GM20000 (cell line): ENCODE results near the gene MYO19.
A peak's percentile ranks its signal among the peaks of the same experiment; 100 is the strongest.

ENCODE experiments used
- DNase-seq: peaks from one replicate; pipeline ENCODE4 v3.0.0; 2012; ENCODE audit warnings: low spot score
- TF ChIP-seq, protein P1 (sequence below): IDR thresholded peaks from 2 replicates; pipeline ENCODE4 v1.5.1; 2012; ENCODE audit warnings: mild to moderate bottlenecking, control low read depth; ENCODE audit errors: extremely low read depth, missing control alignments

The MYO19 gene

GRCh38 chr17:36469733-36470132, 64.9 kb downstream of the MYO19 start:
- TF ChIP-seq, protein P1, sequence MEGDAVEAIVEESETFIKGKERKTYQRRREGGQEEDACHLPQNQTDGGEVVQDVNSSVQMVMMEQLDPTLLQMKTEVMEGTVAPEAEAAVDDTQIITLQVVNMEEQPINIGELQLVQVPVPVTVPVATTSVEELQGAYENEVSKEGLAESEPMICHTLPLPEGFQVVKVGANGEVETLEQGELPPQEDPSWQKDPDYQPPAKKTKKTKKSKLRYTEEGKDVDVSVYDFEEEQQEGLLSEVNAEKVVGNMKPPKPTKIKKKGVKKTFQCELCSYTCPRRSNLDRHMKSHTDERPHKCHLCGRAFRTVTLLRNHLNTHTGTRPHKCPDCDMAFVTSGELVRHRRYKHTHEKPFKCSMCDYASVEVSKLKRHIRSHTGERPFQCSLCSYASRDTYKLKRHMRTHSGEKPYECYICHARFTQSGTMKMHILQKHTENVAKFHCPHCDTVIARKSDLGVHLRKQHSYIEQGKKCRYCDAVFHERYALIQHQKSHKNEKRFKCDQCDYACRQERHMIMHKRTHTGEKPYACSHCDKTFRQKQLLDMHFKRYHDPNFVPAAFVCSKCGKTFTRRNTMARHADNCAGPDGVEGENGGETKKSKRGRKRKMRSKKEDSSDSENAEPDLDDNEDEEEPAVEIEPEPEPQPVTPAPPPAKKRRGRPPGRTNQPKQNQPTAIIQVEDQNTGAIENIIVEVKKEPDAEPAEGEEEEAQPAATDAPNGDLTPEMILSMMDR, result no peak
- no peak for DNase-seq

- TF ChIP-seq, protein P1, result no peak
- DNase-seq, result no peak
These were observed 65.6 kb downstream of the MYO19 start for GRCh38 chr17:36468903-36469635.

- TF ChIP-seq, protein P1, result no peak
- DNase-seq, result no peak
These were observed 69.9 kb downstream of the MYO19 start for GRCh38 chr17:36464765-36465088.

DNA sequence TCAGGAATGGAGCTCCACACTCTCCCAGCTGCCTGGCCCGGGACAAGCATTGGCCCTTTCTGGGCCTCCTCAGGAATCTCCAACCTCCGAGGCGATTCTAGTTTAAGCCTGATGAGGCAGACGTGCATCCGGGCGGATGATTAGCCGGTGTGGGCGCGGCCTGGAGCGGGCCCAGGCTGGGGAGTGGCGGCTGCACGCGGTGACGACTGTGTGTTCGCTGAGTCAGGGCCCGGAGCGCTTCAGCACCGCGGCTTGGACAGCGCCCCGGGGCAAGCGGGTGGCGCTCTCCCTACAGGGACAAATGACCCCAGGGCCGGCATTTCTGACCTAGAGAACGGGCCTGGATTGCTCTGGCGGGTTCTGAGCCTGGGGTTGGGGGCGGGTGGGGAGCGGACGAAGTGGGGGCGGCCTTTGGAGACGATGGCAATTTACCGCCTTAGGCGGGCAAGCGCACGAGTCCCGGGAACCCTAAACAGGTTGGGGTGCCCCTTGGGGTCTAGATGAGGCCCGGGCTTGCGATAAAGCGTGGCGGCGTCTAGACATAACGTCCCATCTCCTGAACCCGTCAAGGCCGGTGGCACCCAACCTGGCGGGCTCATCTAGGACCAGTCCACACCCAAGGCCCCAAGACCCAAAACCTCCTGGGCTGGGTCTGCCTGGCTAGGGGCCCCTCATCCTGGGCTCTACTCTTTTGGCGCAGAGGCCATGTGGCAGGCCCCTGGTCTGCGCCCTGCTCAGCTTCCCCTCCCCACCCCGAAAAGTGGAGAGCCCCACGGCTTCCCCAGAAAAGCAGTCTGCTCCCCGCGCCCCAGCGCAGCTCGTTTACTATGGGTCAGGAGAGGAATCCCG, 70.5 kb downstream of the MYO19 start:
- TF ChIP-seq, protein P1, result no peak
- peak; percentile 65 for DNase-seq

DNA sequence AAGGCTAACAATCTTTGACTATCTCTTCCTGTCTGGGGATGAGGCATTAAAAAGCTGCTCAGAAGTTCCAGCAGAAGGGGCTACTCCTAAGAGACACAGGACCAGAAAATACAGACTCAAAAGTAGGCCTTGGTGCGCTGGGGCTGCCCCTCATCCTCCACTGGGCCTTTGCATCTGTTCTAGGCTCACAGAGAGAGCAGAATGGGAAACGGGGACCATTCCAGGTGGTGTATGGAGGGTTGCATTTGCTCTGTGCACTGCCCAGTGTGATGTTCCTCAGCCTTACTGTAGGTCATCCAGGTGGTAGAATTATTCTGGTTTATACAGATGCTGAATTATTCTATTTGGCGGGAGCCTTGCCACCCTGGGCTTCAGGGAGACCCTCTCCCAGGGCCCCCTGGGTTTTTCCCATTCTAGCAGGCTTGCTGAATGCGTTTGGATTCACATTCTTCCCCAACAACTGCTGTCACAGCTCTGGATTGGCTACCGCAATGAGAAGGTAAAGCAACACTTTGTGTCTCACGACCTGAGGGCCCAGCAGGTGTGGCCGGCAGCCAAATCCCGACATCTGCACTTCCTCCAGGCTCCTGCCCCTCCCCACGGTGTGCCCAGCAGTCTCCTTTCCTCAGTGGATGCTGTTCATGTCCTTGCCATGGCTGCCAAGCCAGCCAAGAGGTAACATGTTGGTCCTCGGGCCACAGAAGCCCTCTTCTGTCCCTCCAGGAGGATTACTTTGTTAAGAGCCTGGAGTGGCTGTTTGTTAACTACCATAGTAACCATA, 73.1 kb downstream of the MYO19 start:
- TF ChIP-seq, protein P1, result no peak
- no peak for DNase-seq

DNA sequence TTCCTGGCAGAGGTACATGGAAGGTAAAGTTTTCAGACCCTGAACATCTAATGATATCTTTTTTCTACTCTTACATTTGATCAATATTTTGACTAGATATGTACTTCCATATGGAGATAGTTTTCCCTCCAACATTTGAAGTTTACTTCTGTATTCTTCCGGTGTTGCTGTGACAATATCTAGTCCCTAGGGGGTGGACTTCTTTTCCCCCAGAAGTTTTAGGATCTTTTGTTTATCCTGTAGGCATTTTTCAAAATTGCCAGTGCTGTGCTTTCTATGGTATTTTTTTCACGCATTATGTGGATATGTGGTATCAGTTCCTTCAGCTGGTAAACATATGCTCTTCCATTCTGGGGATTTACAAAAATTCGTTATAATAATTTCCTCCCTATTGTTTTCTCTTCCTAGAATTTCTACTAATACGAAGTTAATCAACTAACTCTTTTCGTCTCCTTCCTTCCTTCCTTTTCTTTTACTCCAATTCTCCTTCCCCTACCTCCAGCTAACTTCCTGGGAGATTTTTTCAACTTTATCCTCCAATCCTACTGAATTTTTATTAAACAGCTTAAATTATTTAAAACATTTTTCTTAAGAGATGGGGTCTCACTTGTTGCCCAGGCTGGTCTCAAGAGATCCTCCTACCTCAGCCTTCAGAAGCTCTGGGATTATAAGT, 74.3 kb downstream of the MYO19 start:
- no peak for DNase-seq
- TF ChIP-seq, protein P1, result no peak
